CD4-positive, alpha-beta T cell treated with Interleukin-6 at 100 ng/mL for 8 hours (primary cell): ENCODE measurements around the gene LRRK1.

Experiments used
- DNase-seq: peaks from one replicate; pipeline ENCODE4 v3.0.0-alpha.2; 2020; ENCODE audit warnings: mixed read lengths, low spot score

Gene LRRK1

GRCh38 chr15:100890850-100891249 is 28.3 kb upstream of the LRRK1 start:
- DNase-seq, result no peak

DNA sequence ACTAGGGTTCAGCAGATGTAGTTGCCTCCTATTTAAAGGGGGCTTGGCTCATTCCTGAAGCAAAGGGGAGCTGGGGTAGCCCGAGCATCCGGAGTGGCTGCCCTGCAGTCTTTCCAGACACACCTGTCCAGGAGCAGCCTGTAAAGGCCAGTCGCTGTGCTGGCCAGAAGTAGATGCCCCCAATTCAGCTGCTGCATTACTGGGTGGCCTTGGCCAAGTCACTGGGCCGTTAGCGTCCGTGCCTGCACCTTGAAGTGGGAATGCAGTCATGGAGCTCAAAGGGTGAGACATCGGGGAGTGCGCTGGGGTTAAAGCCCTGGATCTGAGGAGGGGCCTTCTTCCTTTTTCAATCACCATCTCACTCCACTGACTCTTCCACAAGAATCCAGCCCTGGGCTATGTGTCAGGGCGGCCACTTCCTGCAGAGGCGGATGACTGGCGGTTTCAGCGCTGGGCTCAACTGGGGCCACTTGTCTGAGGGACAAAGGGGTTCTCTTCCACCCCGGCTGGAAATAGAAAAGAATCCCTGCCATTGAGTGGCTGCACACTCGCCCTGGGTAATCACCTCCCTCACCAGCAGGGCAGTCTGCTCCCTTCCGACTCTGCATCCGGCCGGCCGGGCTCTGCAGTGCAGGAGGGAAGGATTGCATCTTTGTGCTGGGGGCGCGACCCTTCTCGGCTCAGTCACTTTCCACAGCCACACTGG is 27.7 kb upstream of the LRRK1 start:
- no peak for DNase-seq

DNA sequence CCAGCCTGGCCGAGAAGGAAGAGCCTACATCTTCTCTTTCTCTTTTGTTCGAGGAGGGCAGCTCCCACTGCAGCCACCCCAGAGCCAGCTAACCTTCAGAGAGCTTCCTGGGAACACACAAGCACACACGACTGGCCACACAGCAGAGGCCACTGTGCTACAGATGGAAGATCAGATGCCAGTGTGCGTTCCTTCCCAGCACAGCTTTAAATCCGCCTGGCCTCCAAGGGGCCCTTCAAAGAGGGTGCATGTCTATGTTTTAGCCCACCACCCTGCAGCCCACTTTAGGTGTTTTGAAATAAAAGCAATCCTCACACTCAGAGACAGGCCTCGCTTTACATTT is 27.2 kb upstream of the LRRK1 start:
- DNase-seq, result no peak

GRCh38 chr15:100893261-100893963 is 25.7 kb upstream of the LRRK1 start:
- no peak for DNase-seq

DNA sequence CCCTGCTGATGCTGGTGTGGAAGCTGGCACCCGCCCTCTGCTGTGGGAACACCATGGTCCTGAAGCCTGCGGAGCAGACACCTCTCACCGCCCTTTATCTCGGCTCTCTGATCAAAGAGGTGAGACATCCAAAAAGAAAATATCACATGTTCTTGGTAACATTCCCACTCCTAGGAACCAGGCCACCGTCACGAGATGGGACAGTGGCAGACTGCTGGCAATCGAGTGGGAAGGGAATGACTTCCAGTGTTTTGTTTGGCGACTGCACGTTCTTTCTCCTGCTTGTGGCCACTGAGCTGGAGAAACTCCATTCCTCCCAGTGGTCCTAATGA is 25.2 kb upstream of the LRRK1 start:
- DNase-seq, result no peak

DNA sequence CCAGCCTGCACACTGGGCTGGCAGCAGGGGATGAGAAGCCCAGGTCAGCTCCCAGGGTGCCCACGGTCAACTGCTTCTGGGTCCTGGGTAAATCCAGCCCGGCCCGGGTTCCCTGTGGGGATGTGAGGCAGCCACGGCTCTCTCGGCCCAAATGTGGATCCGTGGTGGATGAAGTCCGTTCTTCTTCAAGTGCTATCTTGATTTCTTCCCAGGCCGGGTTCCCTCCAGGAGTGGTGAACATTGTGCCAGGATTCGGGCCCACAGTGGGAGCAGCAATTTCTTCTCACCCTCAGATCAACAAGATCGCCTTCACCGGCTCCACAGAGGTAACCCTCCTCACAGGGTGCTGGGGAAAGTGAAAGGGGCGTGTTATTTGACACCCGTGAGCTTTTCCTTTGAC is 23.4 kb upstream of the LRRK1 start:
- DNase-seq, result no peak

- no peak for DNase-seq
Observed at GRCh38 chr15:100897221-100898151, 21.7 kb upstream of the LRRK1 start.

DNA sequence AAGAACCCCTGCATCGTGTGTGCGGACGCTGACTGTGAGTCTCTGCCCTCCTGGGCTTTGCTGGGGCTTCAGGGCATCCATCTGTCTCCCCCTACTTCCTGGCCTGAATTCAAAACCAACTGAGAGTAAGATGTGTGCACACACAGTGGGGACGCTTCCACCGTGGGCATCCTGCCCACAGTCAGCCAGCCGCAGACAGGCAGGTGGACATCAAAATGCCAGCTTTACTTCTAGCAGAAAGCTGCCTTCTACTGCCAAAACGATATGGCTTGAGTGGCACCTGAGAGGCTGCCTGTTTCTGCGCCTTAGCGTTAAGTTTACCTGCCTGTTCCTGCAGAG is 21.0 kb upstream of the LRRK1 start:
- DNase-seq, result no peak

- no peak for DNase-seq
Observed at GRCh38 chr15:100898661-100899462, 20.3 kb upstream of the LRRK1 start.

GRCh38 chr15:100899601-100900000 is 19.6 kb upstream of the LRRK1 start:
- no peak for DNase-seq

- DNase-seq, result no peak
Observed at GRCh38 chr15:100900136-100900794, 18.9 kb upstream of the LRRK1 start.

- no peak for DNase-seq
Observed at GRCh38 chr15:100900795-100901169, 18.4 kb upstream of the LRRK1 start.

DNA sequence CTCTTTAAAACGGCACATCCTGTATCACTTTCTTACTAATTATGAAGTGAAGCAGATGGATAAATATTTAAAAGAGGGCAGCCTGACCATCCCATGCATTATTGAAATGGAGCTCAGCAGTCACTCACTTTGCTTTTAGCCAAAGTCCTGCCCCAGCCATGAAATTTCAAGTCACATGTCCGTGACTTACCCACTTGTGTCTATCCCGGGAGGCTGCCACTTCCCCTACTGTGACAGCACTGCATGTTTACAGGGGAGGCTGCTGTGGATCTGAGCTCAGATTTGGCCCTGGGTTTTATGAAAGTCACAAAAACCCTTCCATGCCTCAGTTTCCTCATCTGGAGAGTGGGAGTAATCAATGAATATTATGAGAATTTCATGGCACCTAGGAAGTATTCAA is 17.9 kb upstream of the LRRK1 start:
- DNase-seq, result no peak

DNA sequence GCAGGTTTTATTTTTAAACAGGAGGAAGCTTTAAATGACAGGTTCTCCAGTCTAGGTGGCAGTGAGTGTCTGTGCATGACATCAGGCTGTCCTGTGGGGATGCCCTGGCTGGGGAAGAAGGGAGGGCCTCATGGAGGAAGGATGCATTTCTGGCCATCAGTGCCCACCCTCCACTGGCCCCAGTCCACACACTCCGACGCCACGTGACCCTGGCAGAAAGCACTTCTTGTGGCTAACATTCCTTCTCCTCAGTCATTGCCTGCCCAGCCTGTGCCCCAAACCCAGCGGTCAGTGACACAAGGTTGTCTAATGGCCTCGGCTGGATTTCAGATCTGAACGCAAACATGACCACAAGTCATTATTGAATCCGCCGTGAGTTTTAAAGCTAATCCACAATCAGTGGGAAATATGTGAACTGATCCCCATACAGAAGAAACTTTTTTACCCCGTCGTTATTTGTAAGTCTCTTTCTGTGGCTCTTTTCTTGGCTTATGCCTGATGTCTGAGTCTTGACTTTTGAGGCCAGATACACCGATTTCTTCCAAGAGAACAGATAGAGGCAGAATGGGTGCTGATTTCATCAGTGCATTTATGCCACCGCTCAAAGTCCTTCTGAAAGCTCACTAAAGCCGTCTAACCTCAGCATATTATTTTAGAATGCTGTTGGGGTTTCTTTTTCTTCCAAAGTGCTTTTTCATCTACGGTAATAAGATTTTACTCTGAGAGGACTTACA is 17.3 kb upstream of the LRRK1 start:
- no peak for DNase-seq

- no peak for DNase-seq
Observed at GRCh38 chr15:100902436-100903167, 16.6 kb upstream of the LRRK1 start.

- no peak for DNase-seq
Observed at GRCh38 chr15:100903168-100903554, 16.0 kb upstream of the LRRK1 start.

- no peak for DNase-seq
Observed at GRCh38 chr15:100905850-100906249, 13.3 kb upstream of the LRRK1 start.

- no peak for DNase-seq
Observed at GRCh38 chr15:100908466-100908865, 10.7 kb upstream of the LRRK1 start.

- DNase-seq, result no peak
Observed at GRCh38 chr15:100909565-100909964, 9.6 kb upstream of the LRRK1 start.
